Hepatocyte (in vitro differentiated cells): ENCODE data around the gene PCGF3. TPM values are rescaled to one million over a fixed set of nuclear protein-coding genes. Genes with fewer than 3 reads are reported as not detected.
"Not testable (repeated sequence)": the region's sequence is repeated elsewhere in the genome, so short reads cannot be mapped to it uniquely, and the experiment has no call there.

Experiments
- DNase-seq: peaks from one replicate; pipeline ENCODE4 v3.0.0-alpha.2; 2016; ENCODE audit warnings: low spot score
- H2AFZ ChIP-seq: fragments of 200-600 bp; sonication (generic); 2 replicates; pipeline ENCODE4 v1.6.0; 2016; ENCODE audit warnings: antibody characterized with exemption, mild to moderate bottlenecking
- H3K27ac ChIP-seq: fragments of 200-600 bp; sonication (generic); 2 replicates; pipeline ENCODE4 v1.5.1; 2016; ENCODE audit warnings: mild to moderate bottlenecking
- H3K27me3 ChIP-seq: fragments of 200-600 bp; sonication (generic); 2 replicates; pipeline ENCODE4 v1.6.1; 2016
- H3K36me3 ChIP-seq: fragments of 200-600 bp; sonication (generic); replicated peaks from 2 replicates; pipeline ENCODE4 v1.5.1; 2016; ENCODE audit warnings: low read depth; ENCODE audit not compliant: insufficient read depth
- H3K4me1 ChIP-seq: fragments of 200-600 bp; sonication (generic); 2 replicates; pipeline ENCODE4 v1.5.1; 2016; ENCODE audit warnings: mild to moderate bottlenecking, moderate library complexity; ENCODE audit not compliant: insufficient read depth
- H3K4me2 ChIP-seq: fragments of 200-600 bp; sonication (generic); 2 replicates; pipeline ENCODE4 v1.6.0; 2016
- H3K4me3 ChIP-seq: fragments of 200-600 bp; sonication (generic); 2 replicates; pipeline ENCODE4 v1.5.1; 2016; ENCODE audit warnings: mild to moderate bottlenecking
- H3K79me2 ChIP-seq: fragments of 200-600 bp; sonication (generic); 2 replicates; pipeline ENCODE4 v1.6.0; 2017; ENCODE audit warnings: mild to moderate bottlenecking
- H3K9me2 ChIP-seq: fragments of 200-600 bp; sonication (generic); replicated peaks from 2 replicates; pipeline ENCODE4 v1.6.0; 2017; ENCODE audit warnings: mild to moderate bottlenecking; ENCODE audit not compliant: insufficient read depth
- H3K9me3 ChIP-seq: fragments of 200-600 bp; sonication (generic); 2 replicates; pipeline ENCODE4 v1.5.1; 2016; ENCODE audit warnings: low read depth, mild to moderate bottlenecking
- H4K20me1 ChIP-seq: fragments of 200-600 bp; sonication (generic); 2 replicates; pipeline ENCODE4 v1.6.0; 2016; ENCODE audit warnings: mild to moderate bottlenecking; ENCODE audit not compliant: insufficient read depth, poor library complexity, severe bottlenecking
- EZH2 ChIP-seq: fragments of 200-600 bp; sonication (generic); IDR thresholded peaks from 2 replicates; pipeline ENCODE4 v1.6.1; 2016; ENCODE audit warnings: antibody characterized with exemption, mild to moderate bottlenecking, borderline replicate concordance
- EZH2phosphoT487 ChIP-seq: fragments of 200-600 bp; sonication (generic); IDR thresholded peaks from one replicate; pipeline ENCODE4 v1.6.1; 2018; ENCODE audit warnings: antibody characterized with exemption, mild to moderate bottlenecking, low read depth, moderate library complexity; ENCODE audit not compliant: unreplicated experiment, severe bottlenecking
- WGBS: methylation state at CpG from one replicate; pipeline ENCODE4 v1.1.6; 2016; ENCODE audit warnings: low lambda C conversion rate; ENCODE audit errors: missing lambda C conversion rate; 5-methylcytosine and 5-hydroxymethylcytosine counted together
- polyA plus RNA-seq: library from polyadenylated mRNA; unstranded; fragments of >200 nt; fragmentation: Nextera tagmentation; extraction: Ambion mirVana; gene quantifications from 2 replicates; pipeline ENCODE4 v1.2.1, GENCODE V29; 2016
- total RNA-seq: library from RNA; depleted of rRNA; stranded (reverse); fragments of >200 nt; gene quantifications from 2 replicates; pipeline ENCODE4 v1.2.3, GENCODE V29; 2014
- TF ChIP-seq, protein P1 (sequence below): fragments of 200-600 bp; sonication (generic); IDR thresholded peaks from 2 replicates; pipeline ENCODE4 v1.5.1; 2016; ENCODE audit warnings: antibody characterized with exemption, mild to moderate bottlenecking; ENCODE audit not compliant: poor library complexity

Gene PCGF3
- total and polyA plus RNA-seq, 2 experiments from 2014 or later = 21.8 to 43.5 TPM

DNA sequence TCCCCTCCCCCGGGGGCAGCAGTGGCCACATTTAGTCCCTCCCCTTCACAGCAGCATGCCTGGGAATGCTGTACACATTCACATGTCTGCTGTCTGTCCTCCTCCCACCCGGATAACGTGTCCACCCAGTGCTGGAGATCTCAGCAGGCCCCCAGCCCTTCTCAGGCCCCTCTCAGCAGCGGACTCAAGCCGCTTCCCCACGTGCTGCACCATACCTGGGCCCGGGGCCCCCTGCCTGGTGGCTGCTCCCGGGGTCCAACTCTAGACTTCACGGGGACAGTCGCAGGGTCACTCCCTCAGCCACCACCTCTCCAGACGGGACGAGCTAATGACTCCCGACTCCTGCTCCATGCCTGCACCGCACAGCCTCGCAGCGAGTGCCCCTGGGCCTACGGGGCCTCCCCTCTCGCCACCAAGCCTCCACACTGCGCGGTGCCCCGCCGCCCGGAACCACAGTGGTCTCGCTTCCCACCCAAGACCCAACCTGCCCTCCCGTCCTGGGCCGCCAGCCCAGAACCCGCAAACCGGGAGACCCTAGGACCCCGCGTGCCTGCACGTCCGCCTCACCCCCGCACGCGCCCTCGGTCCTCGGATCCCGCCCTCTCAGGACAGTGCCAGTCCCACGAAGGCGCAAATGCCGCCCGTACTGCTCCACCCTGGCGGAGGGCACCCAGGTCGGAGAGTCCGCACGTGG lies 1.3 kb upstream of the PCGF3 start:
- Histone ChIP-seq H3K79me2 (peaks cover 37% of the 10 kb centered on the region), H3K27me3 (no peaks in the 10 kb centered on the region), H4K20me1 (peaks cover 24% of the 10 kb centered on the region), H3K27ac (no peak overlapping the region), H3K4me2 (no peak overlapping the region), H3K9me3 (no peaks in the 10 kb centered on the region), H3K9me2 (no peaks in the 10 kb centered on the region), H3K4me1 (peaks cover 18% of the 10 kb centered on the region), H3K36me3 (no peaks in the 10 kb centered on the region), H2AFZ (no peak overlapping the region), H3K4me3 (no peak overlapping the region)
- WGBS = 94% methylated on average over 31 of the region's 46 CpGs
- no peak for TF ChIP-seq EZH2phosphoT487
- DNase-seq = no peak

DNA sequence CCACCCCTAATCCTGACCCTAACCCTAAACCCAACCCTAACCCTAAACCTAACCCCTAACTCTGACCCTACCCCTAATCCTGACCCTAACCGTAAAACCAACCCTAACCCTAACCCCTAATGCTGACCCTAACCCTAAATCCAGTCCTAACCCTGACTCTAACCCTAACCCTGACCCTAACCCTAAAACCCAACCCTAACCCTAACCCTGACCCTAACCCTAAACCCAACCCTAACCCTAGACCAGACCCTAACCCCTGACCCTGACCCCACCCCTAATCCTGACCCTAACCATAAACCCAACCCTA lies 708 bp upstream of the PCGF3 start:
- H3K27ac ChIP-seq = no peak overlapping the region
- peaks cover 43% of the 10 kb centered on the region for H3K79me2 ChIP-seq
- no peak overlapping the region for H2AFZ ChIP-seq
- TF ChIP-seq EZH2phosphoT487 = no peak
- TF ChIP-seq, protein P1, sequence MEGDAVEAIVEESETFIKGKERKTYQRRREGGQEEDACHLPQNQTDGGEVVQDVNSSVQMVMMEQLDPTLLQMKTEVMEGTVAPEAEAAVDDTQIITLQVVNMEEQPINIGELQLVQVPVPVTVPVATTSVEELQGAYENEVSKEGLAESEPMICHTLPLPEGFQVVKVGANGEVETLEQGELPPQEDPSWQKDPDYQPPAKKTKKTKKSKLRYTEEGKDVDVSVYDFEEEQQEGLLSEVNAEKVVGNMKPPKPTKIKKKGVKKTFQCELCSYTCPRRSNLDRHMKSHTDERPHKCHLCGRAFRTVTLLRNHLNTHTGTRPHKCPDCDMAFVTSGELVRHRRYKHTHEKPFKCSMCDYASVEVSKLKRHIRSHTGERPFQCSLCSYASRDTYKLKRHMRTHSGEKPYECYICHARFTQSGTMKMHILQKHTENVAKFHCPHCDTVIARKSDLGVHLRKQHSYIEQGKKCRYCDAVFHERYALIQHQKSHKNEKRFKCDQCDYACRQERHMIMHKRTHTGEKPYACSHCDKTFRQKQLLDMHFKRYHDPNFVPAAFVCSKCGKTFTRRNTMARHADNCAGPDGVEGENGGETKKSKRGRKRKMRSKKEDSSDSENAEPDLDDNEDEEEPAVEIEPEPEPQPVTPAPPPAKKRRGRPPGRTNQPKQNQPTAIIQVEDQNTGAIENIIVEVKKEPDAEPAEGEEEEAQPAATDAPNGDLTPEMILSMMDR = no peak
- TF ChIP-seq EZH2 = no peak
- H3K9me2 ChIP-seq = no peaks in the 10 kb centered on the region
- H3K9me3 ChIP-seq = no peaks in the 10 kb centered on the region
- H4K20me1 ChIP-seq = peaks cover 29% of the 10 kb centered on the region
- peak overlapping the region; percentile 78 for H3K4me2 ChIP-seq
- H3K36me3 ChIP-seq = no peaks in the 10 kb centered on the region
- no peak overlapping the region for H3K4me3 ChIP-seq
- no peak for DNase-seq
- 100% methylated on average over 1 of the region's 1 CpG for WGBS
- H3K4me1 ChIP-seq = peaks cover 18% of the 10 kb centered on the region
- H3K27me3 ChIP-seq = no peaks in the 10 kb centered on the region

DNA sequence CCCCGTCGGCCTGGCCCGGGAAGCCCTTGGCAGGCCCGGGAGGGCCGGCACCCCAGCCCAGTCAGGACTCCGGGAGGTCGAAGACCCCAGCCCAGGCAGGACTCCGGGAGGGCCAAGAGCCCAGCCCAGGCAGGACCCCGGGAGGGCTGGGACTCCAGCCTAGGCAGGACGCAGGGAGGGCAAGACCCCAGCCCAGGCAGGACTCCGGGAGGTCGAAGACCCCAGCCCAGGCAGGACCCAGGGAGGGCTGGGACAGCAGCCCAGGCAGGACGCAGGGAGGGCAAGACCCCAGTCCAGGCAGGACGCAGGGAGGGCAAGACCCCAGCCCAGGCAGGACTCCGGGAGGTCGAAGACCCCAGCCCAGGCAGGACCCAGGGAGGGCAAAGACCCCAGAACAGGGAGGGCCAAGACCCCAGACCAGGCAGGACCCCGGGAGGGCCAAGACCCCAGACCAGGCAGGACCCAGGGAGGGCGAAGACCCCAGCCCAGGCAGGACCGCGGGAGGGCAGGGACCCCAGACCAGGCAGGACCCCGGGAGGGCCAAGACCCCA lies 526 bp downstream of the PCGF3 start:
- Histone ChIP-seq H3K4me2 (peak overlapping the region; percentile 96), H3K79me2 (peaks cover 55% of the 10 kb centered on the region), H2AFZ (peak overlapping the region; percentile 60), H3K27ac (peak overlapping the region; percentile 61), H4K20me1 (peaks cover 41% of the 10 kb centered on the region), H3K4me1 (peaks cover 18% of the 10 kb centered on the region), H3K4me3 (peak overlapping the region; percentile 98)
- 4% methylated on average over 8 of the region's 21 CpGs for WGBS
- H3K9me3 ChIP-seq, H3K27me3 ChIP-seq, H3K36me3 ChIP-seq, H3K9me2 ChIP-seq, DNase-seq: not testable (repeated sequence)

DNA sequence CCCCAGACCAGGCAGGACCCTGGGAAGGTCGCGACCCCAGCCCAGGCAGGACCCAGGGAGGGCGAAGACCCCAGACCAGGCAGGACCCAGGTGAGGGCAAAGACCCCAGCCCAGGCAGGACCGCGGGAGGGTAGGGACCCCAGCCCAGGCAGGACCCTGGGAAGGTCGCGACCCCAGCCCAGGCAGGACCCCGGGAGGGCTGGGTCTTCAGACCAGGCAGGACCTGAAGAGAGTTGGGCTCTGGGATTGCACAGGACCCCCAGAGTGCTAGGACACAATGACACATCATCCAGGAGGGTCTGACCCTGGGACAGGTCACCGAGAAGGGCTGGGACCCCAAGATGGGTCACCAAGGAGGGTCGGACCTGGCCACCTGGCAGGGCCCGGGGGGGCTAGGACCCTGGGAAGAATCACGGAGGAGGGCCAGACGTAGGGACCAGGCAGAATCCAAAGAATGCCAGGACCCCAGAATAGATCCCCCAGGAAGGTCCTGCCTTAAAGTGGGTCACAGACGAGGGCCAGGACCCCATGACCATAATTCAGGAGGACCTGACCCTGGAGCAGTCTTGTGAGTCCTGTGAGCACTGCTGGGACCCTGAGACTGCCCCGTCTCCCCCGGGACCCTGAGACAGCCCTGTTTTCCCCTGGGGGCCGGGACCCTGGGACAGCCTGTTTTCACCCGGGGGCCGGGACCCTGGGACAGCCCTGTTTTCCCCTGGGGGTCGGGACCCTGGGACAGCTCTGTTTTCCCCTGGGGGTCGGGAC lies 1.4 kb downstream of the PCGF3 start:
- H4K20me1 ChIP-seq = peaks cover 46% of the 10 kb centered on the region
- no peak for DNase-seq
- peaks cover 62% of the 10 kb centered on the region for H3K79me2 ChIP-seq
- peaks cover 18% of the 10 kb centered on the region for H3K4me1 ChIP-seq
- no peaks in the 10 kb centered on the region for H3K9me3 ChIP-seq
- H3K36me3 ChIP-seq = no peaks in the 10 kb centered on the region
- no peak overlapping the region for H3K27ac ChIP-seq
- peak overlapping the region; percentile 29 for H3K4me3 ChIP-seq
- WGBS = 71% methylated on average over 17 of the region's 21 CpGs
- H3K4me2 ChIP-seq = peak overlapping the region; percentile 96
- no peak overlapping the region for H2AFZ ChIP-seq
- H3K9me2 ChIP-seq = no peaks in the 10 kb centered on the region
- TF ChIP-seq, protein P1 = no peak
- TF ChIP-seq EZH2phosphoT487 (no peak), EZH2 (no peak)
- H3K27me3 ChIP-seq = no peaks in the 10 kb centered on the region
